ENCODE results near the gene TSSK1B. TPM values are rescaled to one million over a fixed set of nuclear protein-coding genes. Genes with fewer than 3 reads are reported as not detected.

Gene TSSK1B
- total RNA-seq, 1 donor from 2014 or later = not detected

GRCh38 chr5:113387844-113388243 lies 46.9 kb downstream of the TSSK1B start:
- DNase-seq (ENCODE audit: low spot score) = no peak
- H3K36me3 Mint-ChIP-seq (ENCODE audit: low read depth, unreplicated experiment) = no peaks in the 10 kb centered on the region
- H3K4me1 Mint-ChIP-seq (ENCODE audit: unreplicated experiment) = peaks cover 9% of the 10 kb centered on the region
- no peak overlapping the region for H3K27ac Mint-ChIP-seq (ENCODE audit: unreplicated experiment)
- no peak overlapping the region for H3K4me3 Mint-ChIP-seq (ENCODE audit: unreplicated experiment)
- no peaks in the 10 kb centered on the region for H3K27me3 Mint-ChIP-seq (ENCODE audit: unreplicated experiment)
- TF ChIP-seq, protein P1, sequence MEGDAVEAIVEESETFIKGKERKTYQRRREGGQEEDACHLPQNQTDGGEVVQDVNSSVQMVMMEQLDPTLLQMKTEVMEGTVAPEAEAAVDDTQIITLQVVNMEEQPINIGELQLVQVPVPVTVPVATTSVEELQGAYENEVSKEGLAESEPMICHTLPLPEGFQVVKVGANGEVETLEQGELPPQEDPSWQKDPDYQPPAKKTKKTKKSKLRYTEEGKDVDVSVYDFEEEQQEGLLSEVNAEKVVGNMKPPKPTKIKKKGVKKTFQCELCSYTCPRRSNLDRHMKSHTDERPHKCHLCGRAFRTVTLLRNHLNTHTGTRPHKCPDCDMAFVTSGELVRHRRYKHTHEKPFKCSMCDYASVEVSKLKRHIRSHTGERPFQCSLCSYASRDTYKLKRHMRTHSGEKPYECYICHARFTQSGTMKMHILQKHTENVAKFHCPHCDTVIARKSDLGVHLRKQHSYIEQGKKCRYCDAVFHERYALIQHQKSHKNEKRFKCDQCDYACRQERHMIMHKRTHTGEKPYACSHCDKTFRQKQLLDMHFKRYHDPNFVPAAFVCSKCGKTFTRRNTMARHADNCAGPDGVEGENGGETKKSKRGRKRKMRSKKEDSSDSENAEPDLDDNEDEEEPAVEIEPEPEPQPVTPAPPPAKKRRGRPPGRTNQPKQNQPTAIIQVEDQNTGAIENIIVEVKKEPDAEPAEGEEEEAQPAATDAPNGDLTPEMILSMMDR (IDR thresholded peaks at IDR 0.05; ENCODE audit: unreplicated experiment) = no peak
- no peaks in the 10 kb centered on the region for H3K9me3 Mint-ChIP-seq (ENCODE audit: unreplicated experiment)

GRCh38 chr5:113384782-113385285 lies 50.0 kb downstream of the TSSK1B start:
- TF ChIP-seq, protein P1 (IDR thresholded peaks at IDR 0.05; ENCODE audit: unreplicated experiment) = no peak
- H3K4me3 Mint-ChIP-seq (ENCODE audit: unreplicated experiment) = no peak overlapping the region
- H3K4me1 Mint-ChIP-seq (ENCODE audit: unreplicated experiment) = peaks cover 9% of the 10 kb centered on the region
- H3K36me3 Mint-ChIP-seq (ENCODE audit: low read depth, unreplicated experiment) = no peaks in the 10 kb centered on the region
- DNase-seq (ENCODE audit: low spot score) = no peak
- no peaks in the 10 kb centered on the region for H3K27me3 Mint-ChIP-seq (ENCODE audit: unreplicated experiment)
- no peaks in the 10 kb centered on the region for H3K9me3 Mint-ChIP-seq (ENCODE audit: unreplicated experiment)
- no peak overlapping the region for H3K27ac Mint-ChIP-seq (ENCODE audit: unreplicated experiment)

DNA sequence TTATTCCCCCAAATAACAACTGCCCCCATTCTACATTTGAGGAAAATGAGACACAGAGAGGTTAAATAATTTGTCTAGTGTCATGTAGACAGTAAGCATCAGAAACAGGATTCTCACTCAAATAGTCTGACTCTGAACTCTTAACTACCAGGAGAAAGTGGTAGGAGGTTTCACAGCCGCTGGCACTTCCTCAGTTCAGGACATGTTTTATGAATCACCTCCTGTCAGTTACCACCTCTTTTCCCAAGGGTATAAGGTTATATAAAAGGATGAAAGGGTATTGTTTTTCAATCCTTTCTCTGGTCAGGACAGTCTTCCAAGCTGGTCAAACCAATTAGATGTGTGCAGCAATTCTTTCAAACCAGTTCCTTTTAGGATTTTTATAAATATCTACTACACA lies 52.1 kb downstream of the TSSK1B start:
- Mint-ChIP-seq H3K4me1 (ENCODE audit: unreplicated experiment) (peaks cover 18% of the 10 kb centered on the region), H3K27ac (ENCODE audit: unreplicated experiment) (no peak overlapping the region), H3K36me3 (ENCODE audit: low read depth, unreplicated experiment) (no peaks in the 10 kb centered on the region), H3K4me3 (ENCODE audit: unreplicated experiment) (no peak overlapping the region), H3K9me3 (ENCODE audit: unreplicated experiment) (no peaks in the 10 kb centered on the region), H3K27me3 (ENCODE audit: unreplicated experiment) (no peaks in the 10 kb centered on the region)
- TF ChIP-seq, protein P1 (IDR thresholded peaks at IDR 0.05; ENCODE audit: unreplicated experiment) = no peak
- DNase-seq (ENCODE audit: low spot score) = no peak

Other genes starting within 250 kb of the TSSK1B start
- 22.7 TPM for gene MCC, start 53.5 kb upstream of the TSSK1B start, total RNA-seq (ENCODE audit: unreplicated experiment)
- 28.6 TPM for gene YTHDC2, start 78.7 kb upstream of the TSSK1B start, total RNA-seq (ENCODE audit: unreplicated experiment)

All from endothelial cell (in vitro differentiated cells).